K562 (cell line): ENCODE measurements around the gene SPRR1A.

Experiments used
- BRCA1 ChIP-seq, 2 experiments: fragments of 450-650 bp in 1 of 2; sonication (generic) in 1 of 2; formaldehyde crosslinking in 1 of 2; IDR thresholded peaks; 2 replicates each; pipeline versions ENCODE4 v1.5.0 to v1.6.1; 2017 to 2020; ENCODE audit warnings: mild to moderate bottlenecking in 1 of 2, missing genetic modification reagents in 1 of 2
- ELF4 ChIP-seq: fragments of 450-650 bp; formaldehyde crosslinking; IDR thresholded peaks from 2 replicates; pipeline ENCODE4 v1.4.0; 2022; ENCODE audit warnings: missing genetic modification characterization
- HDAC2 ChIP-seq: fragments of 450-650 bp; IDR thresholded peaks from 2 replicates; pipeline ENCODE4 v1.6.1; 2016; ENCODE audit warnings: mild to moderate bottlenecking
- JUND ChIP-seq, 2 experiments: IDR thresholded peaks; 2 replicates in 1 of 2; 3 replicates in 1 of 2; pipeline ENCODE4 v1.6.1; 2011; ENCODE audit warnings: borderline replicate concordance in 2 of 2, low read depth in 2 of 2, low read length in 2 of 2, improper control_type of control experiment in 1 of 2, missing biosample characterization in 1 of 2, missing genetic modification characterization in 1 of 2, missing genetic modification reagents in 1 of 2
- POLR2AphosphoS5 ChIP-seq: IDR thresholded peaks from 2 replicates; pipeline ENCODE4 v1.6.1; 2011; ENCODE audit warnings: mild to moderate bottlenecking, low read depth, low read length, moderate library complexity; ENCODE audit not compliant: control insufficient read depth, insufficient read depth
- RCOR1 ChIP-seq, 2 experiments: IDR thresholded peaks; 2 replicates each; pipeline ENCODE4 v1.6.1; 2012; ENCODE audit warnings: low read depth in 2 of 2, low read length in 2 of 2, borderline replicate concordance in 1 of 2, improper control_type of control experiment in 1 of 2
- RFX5 ChIP-seq: IDR thresholded peaks from 2 replicates; pipeline ENCODE4 v1.6.1; 2011; ENCODE audit warnings: low read depth, mild to moderate bottlenecking, improper control_type of control experiment, low read length
- SPI1 ChIP-seq: IDR thresholded peaks from 2 replicates; pipeline ENCODE4 v1.6.1; 2011; ENCODE audit warnings: low read depth, low read length, control low read depth, borderline replicate concordance
- TEAD4 ChIP-seq, 2 experiments: sonication (generic) in 1 of 2; formaldehyde crosslinking in 1 of 2; IDR thresholded peaks; 2 replicates each; pipeline versions ENCODE4 v1.6.1 to v1.8.0; 2012 to 2022; ENCODE audit warnings: borderline replicate concordance in 1 of 2, inconsistent platforms in 1 of 2, low read length in 1 of 2, mild to moderate bottlenecking in 1 of 2, missing genetic modification reagents in 1 of 2
- ZNF184 ChIP-seq: sonication (generic); formaldehyde crosslinking; IDR thresholded peaks from 2 replicates; pipeline ENCODE4 v1.5.0; 2020; ENCODE audit warnings: missing genetic modification reagents
- ZNF507 ChIP-seq: conservative IDR thresholded peaks from 2 replicates; pipeline ENCODE4 v1.6.1; 2017; ENCODE audit warnings: missing genetic modification characterization, missing compliant biosample characterization
- TF ChIP-seq, protein P1 (sequence below): fragments of 450-650 bp; formaldehyde crosslinking; IDR thresholded peaks from 2 replicates; pipeline ENCODE4 v1.4.0; 2022; ENCODE audit warnings: missing genetic modification characterization
- TF ChIP-seq, protein P2 (sequence below): sonication (generic); formaldehyde crosslinking; IDR thresholded peaks from 2 replicates; pipeline ENCODE4 v1.5.0; 2020; ENCODE audit warnings: missing genetic modification reagents
- TF ChIP-seq, protein P3 (sequence below), 3 experiments: IDR thresholded peaks in 2 of 3; conservative IDR thresholded peaks in 1 of 3; 2 replicates each; pipeline ENCODE4 v1.5.1; 2011 to 2012; ENCODE audit warnings: low read length in 3 of 3, mild to moderate bottlenecking in 3 of 3, control low read depth in 2 of 3, improper control_type of control experiment in 1 of 3, inconsistent platforms in 1 of 3, low read depth in 1 of 3, mixed read lengths in 1 of 3, moderate library complexity in 1 of 3; ENCODE audit not compliant: insufficient read depth in 2 of 3

DNA sequence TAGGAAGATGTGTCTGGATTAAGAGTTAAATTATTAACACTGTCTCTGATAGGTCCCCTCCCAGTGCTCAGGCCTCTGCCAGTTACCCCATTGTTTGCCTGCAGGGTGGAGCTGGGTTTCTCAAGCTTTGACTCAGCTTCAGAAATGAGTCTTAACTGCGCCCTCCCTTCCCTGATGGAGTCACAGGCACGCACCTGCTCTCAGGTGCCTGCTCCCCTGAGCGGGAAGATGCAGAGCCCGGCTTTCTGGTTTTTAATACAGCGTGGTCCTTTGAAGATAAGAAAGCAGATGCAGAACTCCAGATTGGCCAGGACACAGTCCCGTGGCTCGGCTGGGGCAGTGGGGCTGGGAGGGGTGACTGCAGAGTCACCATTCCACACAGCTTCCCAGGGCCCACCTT lies 16.7 kb upstream of the SPRR1A start:
- TF ChIP-seq ZNF184 (CRISPR knock-in tag) (no peak), SPI1 (no peak), ELF4 (no peak), HDAC2 (no peak), RFX5 (no peak), ZNF507 (tag) (no peak), POLR2AphosphoS5 (no peak), TEAD4 (IDR thresholded peaks at IDR 0.05; ENCODE audit: low read length) (no peak), TEAD4 (CRISPR knock-in tag; IDR thresholded peaks at IDR 0.05; ENCODE audit: borderline replicate concordance) (no peak), JUND (IDR thresholded peaks at IDR 0.05; ENCODE audit: borderline replicate concordance, low read depth, low read length) (no peak), JUND (tag; IDR thresholded peaks at IDR 0.05; ENCODE audit: borderline replicate concordance, low read depth, low read length) (no peak), RCOR1 (IDR thresholded peaks at IDR 0.05; ENCODE audit: borderline replicate concordance in 1 of 2, low read depth in 2 of 2, low read length in 2 of 2) (no peak), BRCA1 (IDR thresholded peaks at IDR 0.05) (no peak), BRCA1 (CRISPR knock-in tag; IDR thresholded peaks at IDR 0.05) (no peak)
- TF ChIP-seq, protein P1, sequence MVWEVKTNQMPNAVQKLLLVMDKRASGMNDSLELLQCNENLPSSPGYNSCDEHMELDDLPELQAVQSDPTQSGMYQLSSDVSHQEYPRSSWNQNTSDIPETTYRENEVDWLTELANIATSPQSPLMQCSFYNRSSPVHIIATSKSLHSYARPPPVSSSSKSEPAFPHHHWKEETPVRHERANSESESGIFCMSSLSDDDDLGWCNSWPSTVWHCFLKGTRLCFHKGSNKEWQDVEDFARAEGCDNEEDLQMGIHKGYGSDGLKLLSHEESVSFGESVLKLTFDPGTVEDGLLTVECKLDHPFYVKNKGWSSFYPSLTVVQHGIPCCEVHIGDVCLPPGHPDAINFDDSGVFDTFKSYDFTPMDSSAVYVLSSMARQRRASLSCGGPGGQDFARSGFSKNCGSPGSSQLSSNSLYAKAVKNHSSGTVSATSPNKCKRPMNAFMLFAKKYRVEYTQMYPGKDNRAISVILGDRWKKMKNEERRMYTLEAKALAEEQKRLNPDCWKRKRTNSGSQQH (CRISPR knock-in tag) = no peak
- TF ChIP-seq, protein P2, sequence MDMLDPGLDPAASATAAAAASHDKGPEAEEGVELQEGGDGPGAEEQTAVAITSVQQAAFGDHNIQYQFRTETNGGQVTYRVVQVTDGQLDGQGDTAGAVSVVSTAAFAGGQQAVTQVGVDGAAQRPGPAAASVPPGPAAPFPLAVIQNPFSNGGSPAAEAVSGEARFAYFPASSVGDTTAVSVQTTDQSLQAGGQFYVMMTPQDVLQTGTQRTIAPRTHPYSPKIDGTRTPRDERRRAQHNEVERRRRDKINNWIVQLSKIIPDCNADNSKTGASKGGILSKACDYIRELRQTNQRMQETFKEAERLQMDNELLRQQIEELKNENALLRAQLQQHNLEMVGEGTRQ (CRISPR knock-in tag) = no peak
- TF ChIP-seq, protein P3, sequence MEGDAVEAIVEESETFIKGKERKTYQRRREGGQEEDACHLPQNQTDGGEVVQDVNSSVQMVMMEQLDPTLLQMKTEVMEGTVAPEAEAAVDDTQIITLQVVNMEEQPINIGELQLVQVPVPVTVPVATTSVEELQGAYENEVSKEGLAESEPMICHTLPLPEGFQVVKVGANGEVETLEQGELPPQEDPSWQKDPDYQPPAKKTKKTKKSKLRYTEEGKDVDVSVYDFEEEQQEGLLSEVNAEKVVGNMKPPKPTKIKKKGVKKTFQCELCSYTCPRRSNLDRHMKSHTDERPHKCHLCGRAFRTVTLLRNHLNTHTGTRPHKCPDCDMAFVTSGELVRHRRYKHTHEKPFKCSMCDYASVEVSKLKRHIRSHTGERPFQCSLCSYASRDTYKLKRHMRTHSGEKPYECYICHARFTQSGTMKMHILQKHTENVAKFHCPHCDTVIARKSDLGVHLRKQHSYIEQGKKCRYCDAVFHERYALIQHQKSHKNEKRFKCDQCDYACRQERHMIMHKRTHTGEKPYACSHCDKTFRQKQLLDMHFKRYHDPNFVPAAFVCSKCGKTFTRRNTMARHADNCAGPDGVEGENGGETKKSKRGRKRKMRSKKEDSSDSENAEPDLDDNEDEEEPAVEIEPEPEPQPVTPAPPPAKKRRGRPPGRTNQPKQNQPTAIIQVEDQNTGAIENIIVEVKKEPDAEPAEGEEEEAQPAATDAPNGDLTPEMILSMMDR (IDR thresholded peaks at IDR 0.05 in 2 of 3, conservative IDR thresholded peaks at IDR 0.05 in 1 of 3; ENCODE audit: insufficient read depth in 2 of 3, low read depth in 1 of 3, low read length in 3 of 3) = no peak
